CD4-positive, alpha-beta T cell treated with Interleukin-17A for 1 hour (primary cell): ENCODE data around the gene WNT6.

Experiments
- DNase-seq: peaks from one replicate; pipeline ENCODE4 v3.0.0-alpha.2; 2020

The WNT6 gene

GRCh38 chr2:218858671-218859555 is 692 bp upstream of the WNT6 start:
- DNase-seq: no peak

GRCh38 chr2:218859988-218860831 is 605 bp downstream of the WNT6 start:
- DNase-seq: no peak

- DNase-seq: no peak
These were observed 1.4 kb downstream of the WNT6 start for GRCh38 chr2:218860950-218861381.

GRCh38 chr2:218861645-218862318 is 2.2 kb downstream of the WNT6 start:
- no peak for DNase-seq

GRCh38 chr2:218863021-218863520 is 3.5 kb downstream of the WNT6 start:
- no peak for DNase-seq

GRCh38 chr2:218865396-218865795 is 5.8 kb downstream of the WNT6 start:
- no peak for DNase-seq

GRCh38 chr2:218865999-218866398 is 6.4 kb downstream of the WNT6 start:
- no peak for DNase-seq

GRCh38 chr2:218867900-218868299 is 8.3 kb downstream of the WNT6 start:
- DNase-seq: no peak

- no peak for DNase-seq
These were observed 9.5 kb downstream of the WNT6 start for GRCh38 chr2:218869064-218869463.

- DNase-seq: no peak
These were observed 11.4 kb downstream of the WNT6 start for GRCh38 chr2:218870984-218871344.

- no peak for DNase-seq
These were observed 12.0 kb downstream of the WNT6 start for GRCh38 chr2:218871345-218872302.

GRCh38 chr2:218872645-218873358 is 13.2 kb downstream of the WNT6 start:
- no peak for DNase-seq

GRCh38 chr2:218873359-218874194 is 14.0 kb downstream of the WNT6 start:
- DNase-seq: no peak

- no peak for DNase-seq
These were observed 16.2 kb downstream of the WNT6 start for GRCh38 chr2:218875692-218876246.

- peak; percentile 87 for DNase-seq
These were observed 17.1 kb downstream of the WNT6 start for GRCh38 chr2:218876562-218877219.

- DNase-seq: no peak
These were observed 17.7 kb downstream of the WNT6 start for GRCh38 chr2:218877331-218877730.

GRCh38 chr2:218877891-218878290 is 18.3 kb downstream of the WNT6 start:
- no peak for DNase-seq

- DNase-seq: no peak
These were observed 18.9 kb downstream of the WNT6 start for GRCh38 chr2:218878486-218878885.
